Measurements from ENCODE around the gene PRAF2.
A peak's percentile ranks its signal among the peaks of the same experiment; 100 is the strongest.

PRAF2 gene

GRCh38 chrX:49071877-49072711, 1.7 kb downstream of the PRAF2 start:
- no peak for DNase-seq

- DNase-seq = no peak
Observed at GRCh38 chrX:49070988-49071387, 2.8 kb downstream of the PRAF2 start.

DNA sequence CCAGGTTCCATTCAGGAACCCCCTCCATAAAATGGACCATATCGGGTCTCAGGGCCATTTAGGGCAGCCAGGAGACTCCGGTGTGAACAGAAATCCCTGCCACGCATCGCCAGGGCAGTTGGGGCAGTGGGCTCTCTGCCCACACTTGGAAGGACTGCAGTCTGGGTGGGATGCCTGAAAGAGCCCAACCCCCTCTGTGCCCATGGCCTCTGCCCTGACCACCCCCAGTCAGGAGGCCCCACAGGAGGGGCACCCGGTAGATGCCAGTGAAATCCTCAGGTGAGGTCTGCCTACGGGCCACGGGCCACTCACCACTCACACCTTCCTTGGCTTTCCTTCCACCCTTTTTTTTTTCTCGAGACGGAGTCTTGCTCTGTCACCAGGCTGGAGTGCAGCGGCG, 4.8 kb downstream of the PRAF2 start:
- DNase-seq = no peak

DNA sequence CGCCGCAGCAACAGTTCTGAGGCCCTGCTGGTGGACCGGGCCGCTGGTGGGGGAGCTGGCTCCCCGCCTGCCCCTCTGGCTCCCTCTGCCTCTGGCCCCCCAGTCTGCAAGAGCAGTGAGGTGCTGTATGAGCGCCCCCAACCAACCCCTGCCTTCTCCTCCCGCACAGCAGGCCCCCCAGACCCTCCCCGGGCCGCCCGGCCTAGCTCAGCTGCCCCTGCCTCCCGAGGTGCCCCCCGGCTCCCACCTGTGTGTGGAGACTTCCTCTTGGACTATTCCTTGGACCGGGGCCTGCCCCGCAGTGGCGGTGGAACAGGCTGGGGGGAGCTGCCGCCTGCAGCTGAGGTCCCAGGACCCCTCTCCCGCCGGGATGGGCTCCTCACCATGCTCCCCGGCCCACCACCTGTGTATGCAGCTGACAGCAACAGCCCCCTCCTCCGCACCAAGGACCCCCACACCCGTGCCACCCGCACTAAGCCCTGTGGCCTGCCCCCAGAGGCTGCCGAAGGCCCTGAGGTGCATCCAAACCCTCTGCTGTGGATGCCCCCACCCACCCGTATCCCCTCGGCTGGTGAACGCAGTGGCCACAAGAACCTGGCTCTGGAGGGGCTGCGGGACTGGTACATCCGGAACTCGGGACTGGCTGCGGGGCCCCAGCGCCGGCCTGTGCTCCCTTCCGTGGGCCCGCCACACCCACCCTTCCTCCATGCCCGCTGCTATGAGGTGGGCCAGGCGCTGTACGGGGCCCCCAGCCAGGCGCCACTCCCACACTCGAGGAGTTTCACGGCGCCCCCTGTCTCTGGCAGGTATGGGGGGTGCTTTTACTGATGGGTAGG, 6.3 kb downstream of the PRAF2 start:
- DNase-seq = no peak

GRCh38 chrX:49066690-49067089, 7.1 kb downstream of the PRAF2 start:
- no peak for DNase-seq

- DNase-seq = no peak
Observed at GRCh38 chrX:49066278-49066677, 7.5 kb downstream of the PRAF2 start.

DNA sequence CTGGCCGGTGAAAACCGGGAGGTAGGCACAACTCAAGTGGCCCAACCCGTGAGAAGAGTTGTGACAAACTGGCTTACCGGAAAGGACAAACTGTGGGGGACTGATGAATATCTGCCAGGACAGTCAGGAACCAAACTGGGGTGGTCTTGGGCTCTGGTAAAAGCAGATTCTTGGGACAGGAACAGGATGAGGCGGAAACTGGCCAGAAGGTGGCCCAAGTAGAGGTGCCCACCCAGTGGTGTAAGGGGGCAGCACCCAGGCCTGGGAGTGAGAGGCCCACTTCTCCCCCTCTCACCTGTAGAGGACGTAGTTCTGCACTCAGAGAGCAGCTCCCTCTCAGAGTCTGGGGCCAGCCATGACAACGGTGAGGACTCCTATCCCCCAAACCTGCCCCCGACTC, 9.1 kb downstream of the PRAF2 start:
- DNase-seq = no peak

DNA sequence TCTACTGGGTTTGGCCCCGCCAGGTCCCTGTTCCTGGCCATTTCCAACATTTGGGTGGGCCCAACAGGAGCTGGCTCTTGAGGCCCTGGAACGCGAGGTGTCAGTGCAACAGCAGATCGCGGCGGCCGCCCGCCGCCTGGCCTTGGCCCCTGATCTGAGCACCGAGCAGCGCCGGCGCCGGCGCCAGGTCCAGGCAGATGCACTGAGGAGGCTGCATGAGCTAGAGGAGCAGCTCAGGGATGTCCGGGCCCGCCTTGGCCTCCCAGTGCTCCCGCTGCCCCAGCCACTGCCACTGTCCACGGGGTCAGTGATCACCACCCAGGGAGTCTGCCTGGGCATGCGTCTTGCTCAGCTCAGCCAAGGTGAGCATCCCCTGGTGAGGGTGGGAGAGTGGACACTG, 9.5 kb downstream of the PRAF2 start:
- no peak for DNase-seq

- DNase-seq = no peak
Observed at GRCh38 chrX:49063715-49064114, 10.1 kb downstream of the PRAF2 start.

- DNase-seq = no peak
Observed at GRCh38 chrX:49061916-49062315, 11.9 kb downstream of the PRAF2 start.

DNA sequence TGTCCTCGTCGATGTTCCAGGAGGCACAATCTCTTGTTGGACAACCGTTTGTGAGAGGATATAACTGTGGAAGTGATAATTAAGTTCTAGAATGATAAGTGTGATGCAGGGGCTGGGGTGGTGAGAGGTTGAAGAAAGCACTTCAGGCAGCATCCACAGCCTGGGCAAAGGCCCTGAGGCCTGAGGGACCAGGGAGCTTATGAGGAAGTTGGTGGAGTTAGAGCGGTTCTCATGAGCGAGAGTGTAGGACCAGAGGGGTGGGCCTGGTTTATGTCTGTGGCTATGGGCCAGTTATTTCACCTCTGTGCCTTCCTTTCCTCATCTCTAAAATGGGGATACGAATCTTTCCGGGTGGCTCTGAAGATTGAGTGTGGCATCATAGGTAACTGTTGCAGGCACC, 12.3 kb downstream of the PRAF2 start:
- no peak for DNase-seq

GRCh38 chrX:49060914-49061313, 12.9 kb downstream of the PRAF2 start:
- DNase-seq = no peak

GRCh38 chrX:49059681-49060085, 14.1 kb downstream of the PRAF2 start:
- DNase-seq = no peak

DNA sequence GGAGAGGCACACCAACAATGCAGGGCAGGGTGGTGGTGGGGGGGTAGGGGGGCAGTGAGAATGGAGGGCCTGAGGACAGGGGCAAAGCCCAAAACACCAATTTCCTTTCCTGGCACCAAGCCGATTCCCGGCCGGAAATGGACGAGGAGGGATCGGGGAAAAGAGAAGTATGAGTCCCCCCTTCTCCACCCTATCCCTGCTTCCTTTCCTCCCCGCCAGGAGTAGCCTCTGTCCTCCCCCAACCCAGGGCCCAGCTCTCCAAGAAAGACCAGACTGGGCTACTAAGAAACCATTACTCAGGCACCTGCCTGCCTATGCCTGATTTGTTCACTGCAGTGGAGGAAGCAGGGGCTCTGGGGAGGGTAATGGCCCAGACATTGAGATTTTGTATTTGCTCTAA, 14.6 kb downstream of the PRAF2 start:
- no peak for DNase-seq

DNA sequence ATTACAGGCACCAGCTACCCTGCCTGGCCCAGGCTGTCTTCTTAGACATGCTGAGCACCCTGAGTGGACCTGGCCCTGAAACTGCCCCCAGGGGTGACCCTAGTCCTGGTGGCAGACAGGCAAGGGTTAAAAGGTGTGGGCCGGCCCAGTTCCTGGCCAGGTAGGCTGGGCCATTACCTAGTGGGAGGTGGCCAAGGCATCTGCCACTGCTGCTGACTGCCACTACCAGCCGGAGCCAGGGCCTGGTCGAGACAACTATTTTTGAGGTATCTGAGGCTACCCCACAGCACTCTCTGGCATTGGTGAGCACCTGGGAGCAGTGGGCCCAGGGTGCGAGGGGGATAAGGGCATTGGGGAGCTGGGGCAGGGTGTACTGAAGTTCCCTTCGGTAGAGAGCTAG, 15.0 kb downstream of the PRAF2 start, which contains the start of gene CCDC120:
Gene CCDC120 (plus strand): TSS at position 206 of the 400 bp plus-strand sequence. CDS start 3,043 bp downstream, outside the sequence.
- DNase-seq = no peak

DNA sequence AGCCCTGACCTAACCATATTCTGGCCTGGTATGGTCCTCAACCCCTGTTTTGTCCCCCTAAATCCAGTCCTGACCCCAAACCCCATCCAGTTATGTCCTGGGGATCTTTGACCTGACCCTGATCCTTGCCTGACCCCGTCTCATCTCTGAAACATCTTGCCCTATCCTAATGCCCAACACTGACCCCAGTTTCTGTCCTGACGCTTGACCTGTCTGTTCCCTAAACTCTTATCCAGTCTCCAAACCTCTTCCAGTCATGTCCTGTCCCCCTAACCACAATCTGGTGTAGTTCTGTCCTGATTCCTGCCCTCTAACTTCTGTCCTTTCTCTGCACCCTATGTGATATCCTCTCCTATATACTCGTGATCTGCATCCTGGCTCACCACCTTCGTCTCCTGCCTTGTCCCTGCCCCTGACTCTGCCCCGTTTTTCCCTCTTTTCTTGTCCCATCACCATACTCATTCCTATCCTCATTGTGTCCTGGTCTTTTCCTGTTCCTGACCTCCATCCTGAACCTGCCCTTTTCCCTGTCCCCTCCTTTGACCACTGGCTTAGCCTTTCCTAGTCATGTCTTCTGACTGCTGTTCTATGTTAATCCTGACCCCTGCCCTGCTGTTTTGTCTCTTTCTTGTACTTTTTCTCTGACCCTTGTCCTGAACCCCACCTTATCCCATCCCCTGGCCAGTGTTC, 19.6 kb downstream of the PRAF2 start:
- no peak for DNase-seq

- DNase-seq = peak; percentile 54
Observed at GRCh38 chrX:49053223-49054072, 20.4 kb downstream of the PRAF2 start.

- no peak for DNase-seq
Observed at GRCh38 chrX:49043987-49044281, 29.9 kb downstream of the PRAF2 start.

DNA sequence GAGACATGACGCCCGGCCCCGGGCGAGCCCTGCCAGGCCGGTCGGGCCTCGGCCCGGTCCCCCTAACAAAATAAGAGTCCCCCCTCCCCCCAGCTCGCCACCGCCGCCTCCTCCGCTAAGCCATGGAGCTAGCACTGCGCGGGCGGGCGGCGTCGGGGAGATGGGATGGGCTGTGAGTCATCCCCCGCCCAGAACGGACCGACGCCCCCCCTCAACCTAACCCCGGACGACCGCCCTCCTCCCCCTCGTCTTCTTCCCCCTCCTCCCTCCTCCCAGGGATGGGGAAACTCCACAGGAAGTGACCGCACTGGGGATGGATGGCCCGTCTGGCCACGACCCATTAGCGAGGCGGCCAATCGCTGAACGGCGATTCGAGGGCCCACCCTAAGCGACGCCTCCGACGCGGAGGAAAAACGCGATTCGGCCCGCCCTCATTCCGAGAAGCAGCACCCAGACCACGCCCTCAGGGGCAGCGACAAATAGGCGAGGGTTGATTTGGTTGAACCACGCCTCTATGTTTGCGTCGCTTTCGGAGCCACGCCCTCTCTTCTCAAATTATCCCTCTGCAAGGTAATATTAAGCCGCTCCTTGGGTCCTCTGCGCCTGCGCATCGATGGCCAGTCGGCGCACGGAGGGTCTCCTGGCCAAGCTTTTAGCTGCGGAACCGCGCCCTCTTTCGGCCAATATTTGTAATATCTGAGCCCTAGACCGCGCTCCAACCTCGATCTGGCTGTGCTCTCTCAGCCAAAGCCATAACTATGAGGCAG, 30.4 kb downstream of the PRAF2 start, which contains the start of gene TFE3:
Gene TFE3 (minus strand): TSS at position 138 of the 767 bp plus-strand sequence. CDS start 131 bp downstream, at position 7.
- peak; percentile 93 for DNase-seq

DNA sequence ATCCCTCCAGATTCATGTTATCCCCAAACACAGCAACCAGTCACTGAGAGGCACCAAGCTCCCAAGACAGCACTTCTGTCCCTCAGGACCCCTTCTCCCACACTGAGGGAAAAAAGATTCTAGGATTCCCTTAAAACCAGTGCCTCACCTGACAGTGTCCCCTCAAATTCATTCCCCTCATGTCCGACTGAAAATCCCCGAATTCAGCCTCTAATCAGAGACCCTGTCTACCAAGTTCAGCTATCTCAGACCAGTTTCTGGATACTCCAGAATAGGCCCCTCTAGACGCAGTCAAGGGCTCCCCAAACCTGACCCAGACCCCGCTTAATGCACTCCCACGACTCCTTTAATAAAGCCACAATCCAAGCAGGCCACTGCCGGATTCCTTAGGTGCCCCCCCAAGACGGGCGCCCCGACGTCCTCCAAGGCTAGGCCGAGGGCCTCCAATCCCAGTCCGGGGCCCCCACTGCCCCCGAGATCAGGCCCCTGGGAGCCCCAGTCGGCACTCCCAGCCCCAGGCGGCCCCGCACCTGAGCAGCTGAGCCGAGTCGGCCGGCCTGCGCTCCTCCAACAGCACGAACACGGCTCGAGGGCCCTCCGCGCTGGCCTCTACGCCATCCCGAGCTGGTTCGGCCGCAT, 31.1 kb downstream of the PRAF2 start:
- no peak for DNase-seq
